Measurements from ENCODE around the gene NEUROD6. TPM values are rescaled to one million over a fixed set of nuclear protein-coding genes. Genes with fewer than 3 reads are reported as not detected.

Gene NEUROD6
- total RNA-seq, 1 donor from 2014 or later: not detected

GRCh38 chr7:31308652-31309051 lies 31.9 kb downstream of the NEUROD6 start:
- Mint-ChIP-seq H3K27me3 (ENCODE audit: unreplicated experiment) (no peaks in the 10 kb centered on the region), H3K4me1 (ENCODE audit: unreplicated experiment) (peaks cover 9% of the 10 kb centered on the region), H3K36me3 (ENCODE audit: low read depth, unreplicated experiment) (no peaks in the 10 kb centered on the region), H3K9me3 (ENCODE audit: unreplicated experiment) (no peaks in the 10 kb centered on the region), H3K27ac (ENCODE audit: unreplicated experiment) (no peak overlapping the region), H3K4me3 (ENCODE audit: unreplicated experiment) (no peak overlapping the region)
- no peak for TF ChIP-seq CTCF (IDR thresholded peaks at IDR 0.05; ENCODE audit: unreplicated experiment)
- DNase-seq (ENCODE audit: low spot score): no peak

- Mint-ChIP-seq H3K4me3 (ENCODE audit: unreplicated experiment) (no peak overlapping the region), H3K27ac (ENCODE audit: unreplicated experiment) (no peak overlapping the region), H3K36me3 (ENCODE audit: low read depth, unreplicated experiment) (no peaks in the 10 kb centered on the region), H3K27me3 (ENCODE audit: unreplicated experiment) (no peaks in the 10 kb centered on the region), H3K9me3 (ENCODE audit: unreplicated experiment) (no peaks in the 10 kb centered on the region), H3K4me1 (ENCODE audit: unreplicated experiment) (peaks cover 9% of the 10 kb centered on the region)
- no peak for TF ChIP-seq CTCF (IDR thresholded peaks at IDR 0.05; ENCODE audit: unreplicated experiment)
- DNase-seq (ENCODE audit: low spot score): no peak
These were observed 32.6 kb downstream of the NEUROD6 start for GRCh38 chr7:31307972-31308371.

GRCh38 chr7:31305260-31305659 lies 35.3 kb downstream of the NEUROD6 start:
- DNase-seq (ENCODE audit: low spot score): no peak
- Mint-ChIP-seq H3K9me3 (ENCODE audit: unreplicated experiment) (no peaks in the 10 kb centered on the region), H3K27me3 (ENCODE audit: unreplicated experiment) (no peaks in the 10 kb centered on the region), H3K27ac (ENCODE audit: unreplicated experiment) (no peak overlapping the region), H3K36me3 (ENCODE audit: low read depth, unreplicated experiment) (no peaks in the 10 kb centered on the region), H3K4me3 (ENCODE audit: unreplicated experiment) (no peak overlapping the region), H3K4me1 (ENCODE audit: unreplicated experiment) (no peaks in the 10 kb centered on the region)
- TF ChIP-seq CTCF (IDR thresholded peaks at IDR 0.05; ENCODE audit: unreplicated experiment): no peak

- no peak for DNase-seq (ENCODE audit: low spot score)
- no peak for TF ChIP-seq CTCF (IDR thresholded peaks at IDR 0.05; ENCODE audit: unreplicated experiment)
- H3K4me1 Mint-ChIP-seq (ENCODE audit: unreplicated experiment): no peaks in the 10 kb centered on the region
- no peaks in the 10 kb centered on the region for H3K36me3 Mint-ChIP-seq (ENCODE audit: low read depth, unreplicated experiment)
- no peaks in the 10 kb centered on the region for H3K27me3 Mint-ChIP-seq (ENCODE audit: unreplicated experiment)
- no peaks in the 10 kb centered on the region for H3K9me3 Mint-ChIP-seq (ENCODE audit: unreplicated experiment)
- no peak overlapping the region for H3K4me3 Mint-ChIP-seq (ENCODE audit: unreplicated experiment)
- H3K27ac Mint-ChIP-seq (ENCODE audit: unreplicated experiment): no peak overlapping the region
These were observed 36.1 kb downstream of the NEUROD6 start for GRCh38 chr7:31304446-31304845.

GRCh38 chr7:31302356-31302755 lies 38.2 kb downstream of the NEUROD6 start:
- Mint-ChIP-seq H3K4me1 (ENCODE audit: unreplicated experiment) (no peaks in the 10 kb centered on the region), H3K4me3 (ENCODE audit: unreplicated experiment) (no peak overlapping the region), H3K9me3 (ENCODE audit: unreplicated experiment) (no peaks in the 10 kb centered on the region), H3K36me3 (ENCODE audit: low read depth, unreplicated experiment) (no peaks in the 10 kb centered on the region), H3K27me3 (ENCODE audit: unreplicated experiment) (no peaks in the 10 kb centered on the region), H3K27ac (ENCODE audit: unreplicated experiment) (no peak overlapping the region)
- TF ChIP-seq CTCF (IDR thresholded peaks at IDR 0.05; ENCODE audit: unreplicated experiment): no peak
- DNase-seq (ENCODE audit: low spot score): no peak
